ENCODE data around the gene TSSC4.

GRCh38 chr11:2366276-2366675 lies 34.3 kb upstream of the TSSC4 start:
- TF ChIP-seq ZHX1 (CRISPR knock-in tag; IDR thresholded peaks at IDR 0.05; ENCODE audit: low read depth) (no peak), MED1 (CRISPR knock-in tag; IDR thresholded peaks at IDR 0.05) (no peak), KLF16 (CRISPR knock-in tag; IDR thresholded peaks at IDR 0.05) (no peak), POLR2A (IDR thresholded peaks at IDR 0.05; ENCODE audit: insufficient read depth in 1 of 2, low read depth in 2 of 2, low read length in 2 of 2) (no peak), RFX5 (IDR thresholded peaks at IDR 0.05; ENCODE audit: low read depth, low read length) (no peak), PATZ1 (CRISPR knock-in tag; IDR thresholded peaks at IDR 0.05) (no peak), EP300 (IDR thresholded peaks at IDR 0.05; ENCODE audit: low read depth in 2 of 2, low read length in 2 of 2) (no peak), EP300 (CRISPR knock-in tag; IDR thresholded peaks at IDR 0.05; ENCODE audit: borderline replicate concordance) (no peak), CEBPG (CRISPR knock-in tag; IDR thresholded peaks at IDR 0.05) (no peak)

Data from HepG2 (cell line).